ENCODE measurements around the gene TNS1.
A peak's percentile ranks its signal among the peaks of the same experiment; 100 is the strongest.

Gene TNS1

GRCh38 chr2:218015586-218016521 is 13.1 kb upstream of the TNS1 start:
- DNase-seq: no peak

- DNase-seq: no peak
Measured at GRCh38 chr2:218014706-218015585, 12.2 kb upstream of the TNS1 start.

- DNase-seq: no peak
Measured at GRCh38 chr2:218013289-218013688, 10.5 kb upstream of the TNS1 start.

DNA sequence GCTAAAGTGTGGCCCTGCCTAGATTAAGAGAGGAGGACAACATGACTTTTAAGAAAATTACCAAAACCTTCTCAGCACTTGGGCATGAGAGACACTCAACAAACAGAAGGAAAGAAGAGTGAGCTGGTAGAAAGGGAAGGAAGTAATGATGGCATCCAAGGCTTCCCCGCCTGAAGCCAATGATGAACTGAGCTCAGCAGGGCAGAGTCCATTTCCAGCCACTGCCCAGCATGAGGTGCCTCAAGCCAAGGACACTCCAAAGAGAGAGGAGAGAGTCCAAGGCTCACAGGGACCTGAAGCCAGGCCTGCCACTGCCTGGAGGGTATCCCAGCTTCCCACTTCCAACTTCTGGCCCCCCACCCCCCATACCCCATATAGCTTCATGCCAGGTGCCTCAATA is 9.5 kb upstream of the TNS1 start:
- DNase-seq: no peak

GRCh38 chr2:218011653-218012040 is 8.9 kb upstream of the TNS1 start:
- no peak for DNase-seq

DNA sequence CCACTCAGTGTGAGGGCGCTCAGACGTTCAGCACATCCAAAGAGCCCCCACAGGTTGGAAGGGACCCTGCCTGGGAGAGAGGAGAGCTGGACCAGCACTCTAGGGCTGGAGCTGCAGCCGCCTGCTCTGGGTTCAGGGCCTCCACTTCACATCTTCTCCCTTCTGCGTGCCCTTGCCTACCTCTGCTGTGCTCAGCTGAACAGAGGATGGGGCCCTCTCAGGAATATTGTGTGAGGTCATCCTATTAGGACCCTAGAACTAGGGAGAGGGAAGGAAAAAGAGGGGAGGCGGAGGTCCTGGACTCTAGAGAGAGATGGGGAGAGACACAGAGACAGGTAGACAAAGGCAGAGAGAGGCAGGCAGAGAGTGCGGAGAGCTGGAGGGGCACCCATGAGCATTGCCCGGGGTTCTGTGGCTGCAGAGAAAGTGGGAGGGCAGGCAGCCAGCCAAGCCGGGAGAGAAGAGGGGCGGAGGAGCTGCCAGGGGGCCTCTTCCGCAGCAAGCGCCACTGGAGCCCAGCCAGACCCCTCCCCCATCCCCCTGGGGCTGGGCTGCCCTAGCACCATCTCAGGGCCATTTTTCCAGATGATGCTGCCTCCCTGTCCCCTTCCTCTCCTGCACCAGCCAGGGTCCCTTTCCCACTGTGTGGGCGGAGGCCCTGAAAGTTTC is 8.3 kb upstream of the TNS1 start:
- no peak for DNase-seq

DNA sequence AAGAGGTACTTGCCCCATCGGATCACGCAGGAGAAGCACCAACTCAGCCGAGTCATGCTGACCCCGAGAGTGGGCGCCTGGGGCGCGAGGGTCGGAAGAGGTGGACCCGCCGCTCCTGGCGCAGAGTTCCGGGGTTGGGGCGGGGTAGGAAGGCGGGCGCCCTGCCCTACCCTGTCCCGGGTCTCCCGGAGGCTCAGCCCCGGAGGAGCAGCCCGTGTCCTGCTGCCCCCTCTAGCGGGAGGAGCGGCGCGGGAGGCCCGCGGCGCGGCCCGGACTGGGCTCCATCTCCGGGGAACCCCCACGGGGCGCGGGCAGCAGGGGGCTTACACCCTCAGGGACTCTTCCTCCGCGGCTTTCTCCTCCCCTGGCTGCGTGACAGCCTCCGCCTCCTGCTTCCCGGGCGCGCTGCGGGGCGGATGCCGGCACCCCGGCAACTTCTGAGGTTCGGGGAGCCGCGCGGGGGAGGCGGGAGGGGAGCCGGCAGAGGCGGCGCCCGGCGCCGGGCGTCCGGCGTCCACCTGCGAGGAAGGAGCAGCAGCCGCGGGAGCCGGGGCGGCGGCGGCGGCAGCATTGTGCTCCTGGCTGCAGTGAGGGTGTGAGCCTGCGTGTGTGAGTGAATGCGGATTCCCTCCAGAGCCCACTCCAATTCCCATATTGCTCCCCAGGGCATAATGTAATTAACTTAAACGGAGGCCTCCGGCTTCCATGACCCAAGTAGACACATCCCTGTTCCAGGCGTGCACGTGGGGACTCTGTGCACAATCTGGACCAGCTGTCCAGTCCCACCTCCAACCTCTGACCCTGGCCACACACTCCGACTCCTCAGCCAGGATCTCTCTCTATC is 7.6 kb upstream of the TNS1 start:
- peak in 4 of 6 experiments; percentile 21 to 30 (median 26) for DNase-seq

DNA sequence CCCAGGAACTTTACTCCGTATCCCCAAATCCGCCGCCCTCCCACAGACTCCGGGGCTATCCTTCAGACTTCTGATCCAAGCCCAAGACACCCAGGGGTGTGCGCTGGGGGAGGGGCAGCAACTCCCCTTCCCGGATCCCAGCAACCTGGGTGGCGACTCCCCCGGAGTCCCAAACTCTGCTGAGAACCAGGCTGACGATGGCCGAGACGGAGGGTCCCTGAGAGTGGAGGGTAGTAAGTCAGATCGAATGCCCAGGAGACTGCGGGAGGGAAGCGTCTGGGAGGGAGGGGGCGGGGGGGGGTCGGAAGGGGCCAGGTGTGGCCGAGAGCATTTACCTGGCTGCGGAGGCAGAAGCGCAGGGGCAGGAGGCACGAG is 7.0 kb upstream of the TNS1 start:
- DNase-seq: no peak

GRCh38 chr2:218009231-218009630 is 6.4 kb upstream of the TNS1 start:
- DNase-seq: no peak

- DNase-seq: no peak
Measured at GRCh38 chr2:218008060-218009040, 5.6 kb upstream of the TNS1 start.

DNA sequence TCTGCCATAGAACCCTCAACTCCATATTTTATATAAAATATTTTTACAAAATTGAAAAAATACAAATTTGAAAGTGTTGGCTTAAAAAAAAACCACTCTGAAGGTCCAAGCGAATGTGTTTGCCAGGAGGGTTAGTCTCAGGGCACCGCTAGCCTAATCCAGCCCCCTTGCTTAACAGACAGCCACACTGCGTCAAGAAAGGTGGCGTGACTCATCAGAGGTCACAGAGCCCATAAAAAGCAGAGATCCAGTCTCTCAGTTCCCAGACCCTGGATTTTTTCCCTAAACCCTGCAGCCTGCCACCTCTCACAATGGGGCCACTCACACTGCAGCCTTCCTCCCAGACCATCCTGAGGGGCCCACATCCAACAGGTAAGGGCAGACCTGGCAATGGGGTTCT is 3.9 kb upstream of the TNS1 start:
- DNase-seq: no peak

DNA sequence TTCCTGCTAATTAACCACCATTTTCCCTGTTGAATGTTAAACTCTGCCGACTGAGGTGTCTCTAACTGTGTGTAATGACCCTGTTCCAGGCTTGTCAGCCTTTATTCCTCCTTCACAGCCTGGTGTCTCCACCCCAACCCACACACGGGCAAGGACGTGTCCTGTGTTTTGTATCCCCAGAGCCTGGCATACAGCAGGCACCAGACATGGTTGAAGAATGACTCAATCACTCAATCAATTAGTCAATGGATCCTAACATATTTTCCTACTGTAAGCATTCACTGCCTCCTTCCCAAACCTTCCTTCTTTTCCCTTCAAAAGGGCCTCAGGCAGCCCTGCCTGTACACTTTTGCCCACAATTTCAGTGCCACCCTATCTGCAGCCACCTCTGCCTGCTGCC is 2.7 kb upstream of the TNS1 start:
- no peak for DNase-seq

- DNase-seq: no peak
Measured at GRCh38 chr2:218005028-218005427, 2.2 kb upstream of the TNS1 start.

GRCh38 chr2:218003981-218004419 is 1.2 kb upstream of the TNS1 start:
- DNase-seq: no peak

DNA sequence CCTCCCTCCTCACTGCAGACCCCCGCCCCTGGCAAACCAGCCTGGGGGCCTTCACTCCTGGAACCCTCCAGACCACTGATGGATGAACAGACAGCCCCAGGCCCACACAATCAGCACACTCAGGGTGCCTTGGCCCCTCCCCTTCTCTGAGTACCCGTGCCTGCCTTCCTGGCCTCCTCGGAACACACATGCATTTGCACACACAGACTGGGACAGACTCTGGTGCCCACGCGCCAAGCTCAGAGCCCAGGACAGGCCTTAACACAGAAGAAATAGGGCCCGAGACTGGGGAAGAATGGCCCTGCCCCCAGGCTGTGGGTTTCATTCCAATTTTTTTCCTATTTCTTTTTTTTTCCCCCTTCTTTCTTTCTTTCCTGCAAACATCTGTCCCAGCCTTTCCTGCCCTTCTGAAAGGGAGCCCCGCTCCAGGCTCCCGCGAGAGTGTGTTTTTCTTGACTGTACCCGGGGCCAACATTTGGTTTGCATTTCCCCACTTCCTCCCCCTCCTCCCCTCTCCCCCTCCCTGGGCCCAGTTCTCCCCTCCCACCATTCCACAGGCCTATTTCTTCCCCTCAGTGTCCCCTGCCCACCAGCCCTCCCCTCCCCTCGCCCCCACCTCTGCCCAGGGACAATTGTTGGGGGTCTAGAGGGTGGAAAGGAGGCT is 618 bp upstream of the TNS1 start:
- DNase-seq: no peak

DNA sequence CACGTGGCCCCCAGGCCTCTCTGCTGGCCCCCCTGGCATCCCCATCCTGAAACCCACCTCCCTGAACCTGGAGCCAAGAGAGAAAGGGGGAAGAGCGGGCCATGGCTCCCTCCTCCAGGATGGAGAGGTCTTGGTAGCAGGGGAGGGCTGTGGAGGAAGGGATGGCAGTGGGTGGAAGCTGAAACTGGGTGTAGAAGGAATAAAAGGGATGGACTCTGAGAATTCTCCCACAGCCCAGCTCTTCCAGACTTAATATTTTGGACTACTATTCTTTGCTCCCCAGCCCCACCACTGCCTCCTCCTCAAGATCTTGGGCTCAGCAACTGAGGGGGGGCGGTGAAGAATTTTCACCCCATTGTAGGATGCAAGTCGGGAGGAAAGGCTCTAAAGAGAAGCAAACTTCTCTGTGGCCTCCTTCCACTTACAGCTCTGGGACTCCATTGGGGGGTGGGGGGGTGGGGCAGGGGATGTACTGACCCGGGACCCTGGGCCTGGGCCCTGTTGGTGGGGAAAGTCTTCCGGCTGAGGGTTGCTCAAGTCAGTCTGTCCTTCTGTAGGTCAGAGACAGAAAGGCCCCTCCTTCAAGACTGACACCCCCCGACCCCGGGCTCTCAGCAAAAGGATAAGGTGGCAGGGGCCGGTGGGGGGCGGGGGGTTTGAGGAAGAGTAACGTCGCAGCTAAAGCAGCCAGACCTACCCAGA is 501 bp downstream of the TNS1 start:
- no peak for DNase-seq

DNA sequence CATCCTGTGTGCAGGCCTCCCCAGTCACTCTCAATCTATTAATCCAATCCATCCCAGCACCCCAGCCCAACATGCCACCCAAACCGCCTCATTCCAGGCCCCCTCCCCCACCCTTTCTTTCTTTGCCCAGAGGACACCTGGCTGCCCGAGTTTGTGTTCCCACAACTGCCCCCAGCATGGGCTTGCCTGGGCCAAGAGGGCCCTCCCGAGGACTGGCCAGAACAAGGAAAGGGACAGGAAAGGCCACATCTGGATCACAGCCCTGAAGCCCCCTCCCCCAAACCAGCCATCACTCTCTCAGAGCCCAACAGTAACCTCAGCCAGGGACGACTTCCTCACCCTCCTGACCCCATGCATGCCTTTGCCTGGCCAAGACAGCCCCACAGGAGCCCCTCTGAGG is 1.2 kb downstream of the TNS1 start:
- no peak for DNase-seq

DNA sequence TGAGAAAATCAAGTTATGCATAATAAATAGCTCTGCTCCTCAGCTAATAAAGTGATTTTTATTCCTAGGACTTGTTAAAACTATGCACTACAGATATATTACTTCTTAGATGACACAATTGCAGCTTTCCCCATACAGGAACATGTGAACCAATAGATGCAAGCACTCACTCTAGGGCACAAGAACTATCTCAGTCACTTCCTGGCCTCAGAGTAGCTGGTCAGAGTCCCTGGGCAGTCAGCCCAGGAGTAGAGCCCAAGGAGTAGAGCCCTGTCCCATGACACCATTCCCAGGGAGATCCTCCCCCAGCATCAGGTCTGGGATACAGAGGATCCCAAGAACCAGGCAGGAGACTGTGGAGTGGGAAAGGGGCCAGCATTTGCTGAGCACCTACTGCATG is 2.7 kb downstream of the TNS1 start:
- DNase-seq: no peak

- no peak for DNase-seq
Measured at GRCh38 chr2:217999595-217999959, 3.2 kb downstream of the TNS1 start.

All from stimulated activated naive CD4-positive, alpha-beta T cell (primary cell).